Measurements from ENCODE around the gene SMIM8.

DNA sequence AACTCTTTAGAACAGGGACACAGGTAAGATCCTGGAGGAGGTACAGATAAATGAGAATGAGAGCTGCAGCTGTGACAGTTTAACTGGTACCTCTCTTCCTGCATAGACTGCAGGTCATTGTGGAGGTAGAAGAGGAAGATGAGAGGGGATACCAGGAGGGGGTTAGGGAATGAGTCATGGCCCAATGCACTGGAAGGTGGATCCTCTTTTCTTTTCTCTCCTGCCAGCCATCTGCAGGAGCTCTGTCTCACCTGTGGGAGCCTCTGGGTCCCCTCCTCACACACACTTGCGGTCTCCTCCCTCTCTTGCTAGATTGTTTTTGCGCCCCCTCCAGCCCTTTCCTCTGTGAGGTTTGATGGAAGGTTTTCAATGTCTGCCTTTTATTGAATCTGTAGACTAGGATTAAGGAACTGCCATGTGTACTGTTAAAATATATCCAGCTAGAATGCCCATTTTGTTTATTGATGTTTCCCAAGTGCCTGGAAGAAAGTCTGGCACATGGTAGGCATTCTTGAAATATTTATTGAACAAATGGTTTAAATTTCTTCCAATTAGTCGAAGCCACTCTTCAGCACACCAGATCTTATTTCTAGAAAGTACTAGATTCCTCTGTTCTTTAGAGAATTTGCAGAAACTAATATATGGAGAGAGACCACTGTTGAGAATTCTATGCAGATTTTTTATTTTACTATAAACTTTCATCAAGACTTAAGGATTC, 35.2 kb downstream of the SMIM8 start:
- TF ChIP-seq CTCF (IDR thresholded peaks at IDR 0.05 in 8 of 11, conservative IDR thresholded peaks at IDR 0.05 in 3 of 11) (no peak), POLR2AphosphoS5 (IDR thresholded peaks at IDR 0.05) (no peak), POLR2A (IDR thresholded peaks at IDR 0.05) (no peak)

All from spleen (tissue), 7 donors.